Aorta (tissue), 5 donors: ENCODE results near the gene DTHD1. TPM values are rescaled to one million over a fixed set of nuclear protein-coding genes. Genes with fewer than 3 reads are reported as not detected.

ENCODE experiments used
- ATAC-seq: fragments of 200-7000 bp; cut with Tn5 transposase; one replicate; pipeline ENCODE4 v1.9.1; 2022; ENCODE audit warnings: moderate library complexity; ENCODE audit not compliant: low FRiP score
- DNase-seq, 2 donors: peaks; one replicate each; pipeline ENCODE4 v3.0.0-alpha.2; 2020
- H3K27ac ChIP-seq, 2 donors: one replicate each; pipeline ENCODE4 v1.5.1; 2013; ENCODE audit warnings: low read length in 2 of 2, mild to moderate bottlenecking in 2 of 2, moderate library complexity in 2 of 2, control low read depth in 1 of 2, inconsistent platforms in 1 of 2, low read depth in 1 of 2
- H3K27me3 ChIP-seq, 2 donors: one replicate each; pipeline ENCODE4 v1.6.1; 2013; ENCODE audit warnings: control low read depth in 1 of 2, low read length in 1 of 2, mild to moderate bottlenecking in 1 of 2, moderate library complexity in 1 of 2; ENCODE audit not compliant: insufficient read depth in 2 of 2, control insufficient read depth in 1 of 2
- H3K36me3 ChIP-seq, 2 donors: one replicate each; pipeline ENCODE4 v1.6.1; 2013; ENCODE audit warnings: control low read depth in 1 of 2, low read length in 1 of 2, mild to moderate bottlenecking in 1 of 2; ENCODE audit not compliant: insufficient read depth in 2 of 2, control insufficient read depth in 1 of 2
- H3K4me1 ChIP-seq, 2 donors: one replicate each; pipeline ENCODE4 v1.6.1; 2013; ENCODE audit warnings: low read length in 2 of 2, control low read depth in 1 of 2, mild to moderate bottlenecking in 1 of 2, moderate library complexity in 1 of 2; ENCODE audit not compliant: insufficient read depth in 2 of 2, control insufficient read depth in 1 of 2
- H3K4me3 ChIP-seq, 2 donors: one replicate each; pipeline ENCODE4 v1.5.1; 2013; ENCODE audit warnings: low read length in 2 of 2, control low read depth in 1 of 2, mild to moderate bottlenecking in 1 of 2
- H3K9me3 ChIP-seq: one replicate; pipeline ENCODE4 v1.6.1; 2013; ENCODE audit warnings: mild to moderate bottlenecking, low read length; ENCODE audit not compliant: control insufficient read depth
- WGBS, 2 donors: extraction: QIAGEN DNeasy Blood & Tissue Kit; methylation state at CpG; one replicate each; pipeline ENCODE4 v1.1.7; 2013; 5-methylcytosine and 5-hydroxymethylcytosine counted together
- intact Hi-C, 2 donors: fragments of 100-400 bp; cut with DNase I; formaldehyde crosslinking; loops; one replicate each; pipeline versions ENCODE4 v1.14.2 to v1.15.0; 2022
- polyA plus RNA-seq, 2 donors: library from polyadenylated mRNA; stranded (reverse); fragments of 200-250 nt; gene quantifications; one replicate each; pipeline ENCODE4 v1.2.3, GENCODE V29; 2013
- total RNA-seq, 2 donors: library from RNA; stranded (reverse); fragmentation: NEBNext Ultra II Directional; extraction: Animal tissue kit (Norgen Biotek cat#: 25700); gene quantifications; one replicate each; pipeline ENCODE4 v1.2.1, GENCODE V29; 2021
- donor health status: healthy with polysubstance abuse.
- donor health status: Bipolar disorder and iron deficiency.
- donor health status: DM: no; HTN: no; CAD: no.
- donor health status: DM: no; HTN: no; CAD: no.
- donor health status: DM: yes; HTN: yes; CAD: no.

Gene DTHD1
- total and polyA plus RNA-seq, 4 donors: 0.58 to 1.0 TPM; not detected in 2

DNA sequence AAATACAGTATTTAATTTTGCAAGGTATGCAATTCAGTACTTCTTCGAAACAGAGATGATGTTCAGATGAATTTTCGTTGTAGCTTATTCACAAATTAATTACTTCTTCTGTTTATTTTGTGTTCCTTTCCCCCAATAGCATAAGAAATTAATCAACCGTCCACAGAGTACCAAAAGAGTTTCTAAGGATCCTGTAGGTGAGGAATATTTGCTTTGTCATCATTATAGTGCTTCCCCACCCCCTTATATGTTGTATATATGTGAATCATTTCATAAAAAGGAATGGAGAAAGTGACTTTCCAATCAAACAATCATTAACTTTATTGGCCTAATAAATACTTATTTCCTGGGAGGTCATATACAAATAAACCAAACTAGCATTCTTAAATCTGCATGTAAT, 57.6 kb downstream of the DTHD1 start:
- ATAC-seq (no peak), DNase-seq (no peak)
- intact Hi-C loops: no loop called here
- WGBS, 2 donors: 73 to 77% methylated on average over 3 of the region's 3 CpGs
- Histone ChIP-seq H3K36me3 (no peaks in the 10 kb centered on the region), H3K4me1 (no peaks in the 10 kb centered on the region), H3K9me3 (no peaks in the 10 kb centered on the region), H3K27ac (no peak overlapping the region), H3K4me3 (no peak overlapping the region), H3K27me3 (peaks cover 0 to 2% of the 10 kb centered on the region in 2 donors)

GRCh38 chr4:36341936-36342335, 60.5 kb downstream of the DTHD1 start:
- DNase-seq: no peak
- intact Hi-C loops: no loop called here
- 86 to 91% methylated on average over 6 of the region's 6 CpGs for WGBS, 2 donors
- no peak for ATAC-seq
- Histone ChIP-seq H3K4me1 (no peaks in the 10 kb centered on the region), H3K27ac (no peak overlapping the region), H3K9me3 (no peaks in the 10 kb centered on the region), H3K27me3 (no peaks in the 10 kb centered on the region), H3K36me3 (no peaks in the 10 kb centered on the region), H3K4me3 (no peak overlapping the region)

DNA sequence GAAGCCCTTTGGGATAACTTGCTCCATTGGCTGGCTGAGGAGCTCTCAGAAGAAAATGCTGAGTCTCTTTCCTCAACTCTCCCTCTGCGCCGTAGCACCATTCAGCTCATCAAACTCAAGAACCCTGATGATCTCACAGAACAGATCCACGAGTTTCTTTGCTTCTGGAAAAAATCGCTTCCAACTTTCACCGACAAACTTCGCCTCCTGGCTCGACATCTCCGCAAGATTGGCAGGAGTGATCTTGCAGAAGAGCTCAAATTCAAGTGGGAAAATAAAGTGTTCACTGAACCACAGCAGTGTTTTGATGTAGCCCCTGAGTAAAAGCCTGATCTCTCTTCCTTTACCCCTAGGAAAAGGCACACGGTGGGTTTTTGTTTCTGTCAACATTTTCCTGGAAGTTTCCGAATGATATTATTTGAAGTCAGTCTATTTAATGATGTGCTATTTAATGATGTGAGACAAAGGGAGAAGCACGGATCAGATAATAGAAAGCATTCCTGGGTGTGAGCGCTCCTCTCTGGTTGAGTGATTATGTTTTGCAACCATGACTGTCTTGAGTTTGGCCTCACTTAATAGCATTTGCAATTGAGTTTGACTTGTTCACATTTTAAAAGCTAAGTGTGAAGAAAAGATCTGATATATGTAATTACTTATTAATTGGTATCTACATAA, 62.2 kb downstream of the DTHD1 start:
- WGBS, 2 donors: 89 to 91% methylated on average over 12 of the region's 12 CpGs
- H3K9me3 ChIP-seq: no peaks in the 10 kb centered on the region
- no peak for ATAC-seq

GRCh38 chr4:36348403-36348938, 67.1 kb downstream of the DTHD1 start:
- intact Hi-C loops: no loop called here
- H3K36me3 ChIP-seq: no peaks in the 10 kb centered on the region
- ATAC-seq: no peak
- 46 to 61% methylated on average over 4 of the region's 4 CpGs for WGBS, 2 donors
- H3K27me3 ChIP-seq: no peaks in the 10 kb centered on the region
- H3K4me1 ChIP-seq: no peaks in the 10 kb centered on the region
- no peaks in the 10 kb centered on the region for H3K9me3 ChIP-seq
- no peak overlapping the region for H3K27ac ChIP-seq
- H3K4me3 ChIP-seq: no peak overlapping the region
- no peak for DNase-seq

More for the DNA sequence above, 62.2 kb downstream of the DTHD1 start:
- intact Hi-C loops: no loop called here
- no peaks in the 10 kb centered on the region for H3K36me3 ChIP-seq
- no peak overlapping the region for H3K4me3 ChIP-seq
- DNase-seq: no peak
- H3K4me1 ChIP-seq: no peaks in the 10 kb centered on the region
- no peak overlapping the region for H3K27ac ChIP-seq
- H3K27me3 ChIP-seq: no peaks in the 10 kb centered on the region

GRCh38 chr4:36349938-36350549, 68.6 kb downstream of the DTHD1 start:
- no peaks in the 10 kb centered on the region for H3K4me1 ChIP-seq
- no peak for DNase-seq
- no peaks in the 10 kb centered on the region for H3K9me3 ChIP-seq
- no peak for ATAC-seq
- H3K4me3 ChIP-seq: no peak overlapping the region
- no peaks in the 10 kb centered on the region for H3K36me3 ChIP-seq
- no peak overlapping the region for H3K27ac ChIP-seq
- WGBS, 2 donors: 40 to 41% methylated on average over 4 of the region's 4 CpGs
- H3K27me3 ChIP-seq: no peaks in the 10 kb centered on the region
- intact Hi-C loops: no loop called here

DNA sequence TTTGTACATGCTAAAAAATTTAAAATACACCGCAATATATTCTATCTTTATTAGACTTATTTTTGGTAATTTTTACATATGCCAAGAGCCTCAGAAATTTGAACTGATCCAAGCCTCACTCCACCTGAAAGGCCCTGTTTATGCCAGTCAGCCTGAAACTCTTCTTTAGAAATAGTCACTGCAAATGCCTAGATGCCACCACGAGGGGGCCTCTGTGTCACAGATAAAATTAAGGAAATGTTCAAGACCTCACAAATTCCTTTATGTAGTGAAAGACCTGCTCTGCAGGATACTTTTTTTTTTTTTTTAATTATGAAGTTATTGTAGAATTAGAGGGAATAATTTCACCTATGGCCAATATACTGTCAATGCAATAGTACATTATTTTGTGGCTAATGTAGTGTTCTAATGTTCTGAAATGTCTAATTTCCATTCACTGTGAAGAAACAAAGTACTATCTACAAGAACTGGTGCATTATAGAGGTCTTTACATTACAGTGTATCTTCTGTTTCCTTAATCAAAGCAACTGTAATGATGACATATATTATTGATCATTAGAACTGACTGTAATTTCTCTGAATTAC, 69.8 kb downstream of the DTHD1 start:
- WGBS, 2 donors: 15% methylated on average over 2 of the region's 2 CpGs
- Histone ChIP-seq H3K27ac (no peak overlapping the region), H3K4me1 (no peaks in the 10 kb centered on the region), H3K27me3 (no peaks in the 10 kb centered on the region), H3K9me3 (no peaks in the 10 kb centered on the region), H3K36me3 (no peaks in the 10 kb centered on the region), H3K4me3 (no peak overlapping the region)
- no peak for ATAC-seq
- intact Hi-C loops: no loop called here
- peak; percentile 68 to 78 for DNase-seq

GRCh38 chr4:36353998-36354397, 72.6 kb downstream of the DTHD1 start:
- H3K27me3 ChIP-seq: no peaks in the 10 kb centered on the region
- DNase-seq (no peak), ATAC-seq (no peak)
- intact Hi-C loops: no loop called here
- H3K9me3 ChIP-seq: no peaks in the 10 kb centered on the region
- no peak overlapping the region for H3K4me3 ChIP-seq
- no peak overlapping the region for H3K27ac ChIP-seq
- 16 to 28% methylated on average over 2 of the region's 2 CpGs for WGBS, 2 donors
- no peaks in the 10 kb centered on the region for H3K4me1 ChIP-seq
- no peaks in the 10 kb centered on the region for H3K36me3 ChIP-seq

- Histone ChIP-seq H3K36me3 (no peaks in the 10 kb centered on the region), H3K27me3 (no peaks in the 10 kb centered on the region), H3K4me3 (no peak overlapping the region), H3K9me3 (no peaks in the 10 kb centered on the region), H3K27ac (no peak overlapping the region), H3K4me1 (no peaks in the 10 kb centered on the region)
- intact Hi-C loops: no loop called here
- DNase-seq (no peak), ATAC-seq (no peak)
- 67 to 71% methylated on average over 4 of the region's 4 CpGs for WGBS, 2 donors
These were observed 76.8 kb downstream of the DTHD1 start for GRCh38 chr4:36358173-36358572.

- Histone ChIP-seq H3K9me3 (no peaks in the 10 kb centered on the region), H3K36me3 (no peaks in the 10 kb centered on the region), H3K4me1 (no peaks in the 10 kb centered on the region), H3K4me3 (no peak overlapping the region), H3K27ac (no peak overlapping the region), H3K27me3 (no peaks in the 10 kb centered on the region)
- ATAC-seq (no peak), DNase-seq (no peak)
- intact Hi-C loops: no loop called here
These were observed 79.3 kb downstream of the DTHD1 start for GRCh38 chr4:36360755-36361154.
